KMS-11 (cell line): Measurements from ENCODE around the gene STRAP.

Experiments used
- H2AFZ ChIP-seq: fragments of 200-600 bp; sonication (generic); 2 replicates; pipeline ENCODE4 v1.6.1; 2016; ENCODE audit warnings: antibody characterized with exemption, mixed run types, low read depth
- H3K27ac ChIP-seq: fragments of 200-600 bp; sonication (generic); 2 replicates; pipeline ENCODE4 v1.6.1; 2016; ENCODE audit warnings: mild to moderate bottlenecking, mixed run types
- H3K27me3 ChIP-seq: fragments of 200-600 bp; sonication (generic); 2 replicates; pipeline ENCODE4 v1.6.1; 2017; ENCODE audit warnings: mild to moderate bottlenecking, low read depth, mixed run types, moderate library complexity; ENCODE audit not compliant: insufficient read depth
- H3K36me3 ChIP-seq: fragments of 200-600 bp; sonication (generic); 2 replicates; pipeline ENCODE4 v1.6.1; 2017; ENCODE audit warnings: mild to moderate bottlenecking, mixed run types; ENCODE audit not compliant: insufficient read depth
- H3K4me1 ChIP-seq: fragments of 200-600 bp; sonication (generic); 2 replicates; pipeline ENCODE4 v1.6.1; 2016; ENCODE audit warnings: mild to moderate bottlenecking, low read depth, mixed run types; ENCODE audit not compliant: poor library complexity, severe bottlenecking
- H3K4me2 ChIP-seq: fragments of 200-600 bp; sonication (generic); 2 replicates; pipeline ENCODE4 v1.7.0; 2016; ENCODE audit warnings: mild to moderate bottlenecking, mixed run types
- H3K4me3 ChIP-seq: fragments of 200-600 bp; sonication (generic); IDR thresholded peaks from 2 replicates; pipeline ENCODE4 v1.6.1; 2017; ENCODE audit warnings: low read depth, low read length, mixed read lengths; ENCODE audit not compliant: insufficient read depth
- H3K79me2 ChIP-seq: fragments of 200-600 bp; sonication (generic); 2 replicates; pipeline ENCODE4 v1.6.1; 2016; ENCODE audit warnings: low read depth, mixed run types; ENCODE audit not compliant: insufficient read depth
- H3K9ac ChIP-seq: fragments of 200-600 bp; sonication (generic); 2 replicates; pipeline ENCODE4 v1.6.1; 2016; ENCODE audit warnings: mild to moderate bottlenecking, mixed run types
- H4K20me1 ChIP-seq: fragments of 200-600 bp; sonication (generic); 2 replicates; pipeline ENCODE4 v1.6.1; 2016; ENCODE audit warnings: mild to moderate bottlenecking, mixed run types; ENCODE audit not compliant: insufficient read depth
- CTCF ChIP-seq: fragments of 200-600 bp; sonication (generic); conservative IDR thresholded peaks from 2 replicates; pipeline ENCODE4 v1.6.1; 2017; ENCODE audit warnings: low read depth, mild to moderate bottlenecking, antibody characterized with exemption, low read length, moderate library complexity, mixed read lengths

STRAP gene

DNA sequence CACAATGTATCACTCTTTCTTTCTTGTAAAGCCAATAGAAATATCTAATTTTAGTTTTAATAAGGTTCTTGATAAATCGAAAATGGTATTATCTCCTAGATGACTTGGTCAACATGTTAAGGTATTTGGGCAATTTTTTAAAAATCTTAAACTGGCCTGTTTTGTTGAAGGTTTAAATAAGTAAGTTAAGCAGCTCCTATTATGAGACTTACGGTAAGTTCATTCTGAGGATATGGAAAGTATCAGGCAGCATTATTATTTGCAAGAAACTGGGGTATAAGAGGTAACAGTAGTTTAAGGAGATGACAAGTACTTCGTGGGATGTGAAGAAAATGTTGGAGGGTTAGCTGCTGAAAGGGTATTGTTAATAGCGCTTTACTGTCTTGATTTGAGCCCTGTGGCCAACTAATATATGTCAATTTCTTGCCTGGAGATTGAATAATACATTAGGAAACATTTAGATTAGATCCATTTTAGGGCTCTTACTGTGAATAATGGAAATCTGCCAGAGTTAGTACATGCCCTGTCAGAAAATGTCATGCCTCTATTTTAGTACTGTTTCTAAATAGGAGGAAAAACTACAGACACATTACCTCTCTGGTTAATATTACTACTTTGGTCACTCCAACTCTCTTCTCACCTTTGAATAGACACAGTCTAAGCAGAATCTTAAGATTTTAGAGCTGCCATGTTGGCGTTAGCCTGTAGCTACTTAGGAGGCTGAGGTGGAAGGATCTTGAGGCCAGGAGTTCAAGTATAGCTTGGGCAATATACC is 5.0 kb downstream of the STRAP start:
- H2AFZ ChIP-seq = no peak overlapping the region
- no peak overlapping the region for H3K4me2 ChIP-seq
- no peak for TF ChIP-seq CTCF
- no peak overlapping the region for H3K27ac ChIP-seq
- no peaks in the 10 kb centered on the region for H3K27me3 ChIP-seq
- H3K4me1 ChIP-seq = peaks cover 16% of the 10 kb centered on the region
- no peak overlapping the region for H3K9ac ChIP-seq
- H4K20me1 ChIP-seq = 0 out of 2 replicates have a peak, but pooled peaks cover 5% of the 10 kb centered on the region
- H3K4me3 ChIP-seq = no peak overlapping the region
- peaks cover 85% of the 10 kb centered on the region for H3K79me2 ChIP-seq
- peaks cover 4% of the 10 kb centered on the region; the same call in 1 of the 2 replicates for H3K36me3 ChIP-seq

DNA sequence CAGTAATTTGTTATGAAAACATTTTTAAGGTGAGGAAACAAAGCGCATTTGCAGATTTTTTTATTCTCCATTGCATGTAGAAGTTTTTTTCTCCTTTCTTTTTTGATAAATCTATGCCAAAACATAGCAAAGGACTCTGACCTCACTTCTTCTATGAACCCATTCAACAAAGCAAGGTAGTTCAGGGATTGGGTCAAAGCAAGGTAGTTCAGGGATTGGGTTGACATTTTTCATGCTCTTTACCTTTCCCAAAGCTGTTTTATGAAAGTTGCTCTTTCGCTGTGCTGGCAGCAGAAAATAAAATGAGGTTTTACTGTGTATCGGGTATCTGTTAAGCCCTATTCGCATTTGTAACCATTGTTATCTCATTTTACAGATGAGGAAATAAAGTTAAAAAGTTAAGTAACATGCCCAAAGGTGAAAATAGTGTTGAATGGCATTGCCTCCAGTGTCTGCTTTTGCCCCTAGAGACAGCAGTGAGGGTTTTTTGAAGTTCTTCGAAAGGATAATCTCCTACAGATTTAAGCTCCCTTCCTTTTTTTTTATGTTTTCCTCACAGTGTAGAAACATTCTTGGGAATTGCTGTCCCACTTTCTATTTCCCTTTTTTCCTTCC is 10.6 kb downstream of the STRAP start:
- Histone ChIP-seq H3K4me2 (no peak overlapping the region), H4K20me1 (no peaks in the 10 kb centered on the region), H3K9ac (no peak overlapping the region), H3K27me3 (no peaks in the 10 kb centered on the region), H3K36me3 (peaks cover 12% of the 10 kb centered on the region; the same call in 1 of the 2 replicates), H3K4me3 (no peak overlapping the region), H3K27ac (no peak overlapping the region), H2AFZ (no peak overlapping the region), H3K79me2 (peaks cover 30% of the 10 kb centered on the region), H3K4me1 (peaks cover 4% of the 10 kb centered on the region)
- no peak for TF ChIP-seq CTCF

DNA sequence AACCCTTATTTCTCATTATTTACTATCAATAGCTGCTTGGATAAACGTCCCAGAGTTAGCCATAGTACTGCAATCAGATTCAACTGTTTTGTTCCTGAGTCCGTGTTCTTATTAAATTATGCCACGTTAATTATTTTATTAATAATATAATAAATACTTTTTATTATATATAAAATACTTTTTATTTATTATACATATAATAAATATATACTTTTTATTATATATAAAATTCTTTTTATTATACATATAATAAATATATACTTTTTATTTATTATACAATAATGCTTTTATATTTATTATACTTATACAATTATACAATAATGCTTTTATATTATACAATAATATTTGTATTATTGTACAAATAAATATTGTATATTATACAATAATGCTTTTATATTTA is 11.1 kb downstream of the STRAP start:
- H3K4me2 ChIP-seq = no peak overlapping the region
- no peak for TF ChIP-seq CTCF
- H4K20me1 ChIP-seq = 0 out of 2 replicates have a peak, but pooled peaks cover 2% of the 10 kb centered on the region
- H3K27me3 ChIP-seq = no peaks in the 10 kb centered on the region
- peaks cover 9% of the 10 kb centered on the region for H3K4me1 ChIP-seq
- H3K27ac ChIP-seq = no peak overlapping the region
- no peak overlapping the region for H2AFZ ChIP-seq
- H3K79me2 ChIP-seq = peaks cover 25% of the 10 kb centered on the region
- peaks cover 12% of the 10 kb centered on the region; the same call in 1 of the 2 replicates for H3K36me3 ChIP-seq
- no peak overlapping the region for H3K9ac ChIP-seq
- no peak overlapping the region for H3K4me3 ChIP-seq

GRCh38 chr12:15896867-15897266 is 14.7 kb downstream of the STRAP start:
- Histone ChIP-seq H3K4me2 (no peak overlapping the region), H3K4me1 (peaks cover 16% of the 10 kb centered on the region), H3K9ac (no peak overlapping the region), H3K36me3 (peaks cover 12% of the 10 kb centered on the region; the same call in 1 of the 2 replicates), H3K27ac (no peak overlapping the region), H4K20me1 (0 out of 2 replicates have a peak, but pooled peaks cover 4% of the 10 kb centered on the region), H3K79me2 (no peaks in the 10 kb centered on the region), H2AFZ (no peak overlapping the region), H3K4me3 (no peak overlapping the region), H3K27me3 (no peaks in the 10 kb centered on the region)
- no peak for TF ChIP-seq CTCF
